Right lobe of liver (tissue), 6 donors: Measurements from ENCODE around the gene BRD2. TPM values are rescaled to one million over a fixed set of nuclear protein-coding genes. Genes with fewer than 3 reads are reported as not detected.
A peak's percentile ranks its signal among the peaks of the same experiment; 100 is the strongest.

Experiments
- ATAC-seq, 4 donors: fragments of 200-7000 bp; cut with Tn5 transposase; one replicate each; pipeline ENCODE4 v1.9.1; 2020; ENCODE audit warnings: mild to moderate bottlenecking in 4 of 4, moderate library complexity in 4 of 4
- DNase-seq, 3 donors: peaks; one replicate each; pipeline ENCODE4 v3.0.0-alpha.2; 2020
- H3K27ac ChIP-seq, 3 donors: fragments of 200-600 bp; one replicate each; pipeline ENCODE4 v1.8.0; 2022
- H3K27me3 ChIP-seq, 2 donors: fragments of 200-600 bp; one replicate each; pipeline ENCODE4 v1.8.0; 2022
- H3K36me3 ChIP-seq, 4 donors: fragments of 200-600 bp; sonication (generic) in 1 of 4; one replicate each; pipeline versions ENCODE4 v1.5.1 to v1.8.0; 2017 to 2022; ENCODE audit warnings: control low read depth in 1 of 4
- H3K4me1 ChIP-seq, 4 donors: fragments of 200-600 bp; sonication (generic) in 1 of 4; one replicate each; pipeline versions ENCODE4 v1.5.1 to v1.8.0; 2017 to 2022; ENCODE audit warnings: control low read depth in 1 of 4
- H3K4me3 ChIP-seq, 3 donors: fragments of 200-600 bp; one replicate each; pipeline ENCODE4 v1.8.0; 2022
- H3K9me3 ChIP-seq, 4 donors: fragments of 200-600 bp; sonication (generic) in 1 of 4; one replicate each; pipeline versions ENCODE4 v1.5.1 to v1.8.0; 2017 to 2022; ENCODE audit warnings: control low read depth in 1 of 4
- CTCF ChIP-seq, 4 donors: fragments of 200-600 bp in 3 of 4; fragments of 450-650 bp in 1 of 4; IDR thresholded peaks; one replicate each; pipeline versions ENCODE4 v1.5.1 to v1.8.0; 2016 to 2022; ENCODE audit warnings: antibody characterized with exemption in 4 of 4, mild to moderate bottlenecking in 2 of 4
- POLR2A ChIP-seq: fragments of 450-650 bp; IDR thresholded peaks from one replicate; pipeline ENCODE4 v1.6.1; 2017; ENCODE audit warnings: antibody characterized with exemption, mild to moderate bottlenecking
- WGBS: methylation state at CpG from one replicate; pipeline ENCODE4 v1.1.6; 2018; ENCODE audit warnings: low coverage, low lambda C conversion rate; ENCODE audit not compliant: insufficient coverage; ENCODE audit errors: missing lambda C conversion rate; 5-methylcytosine and 5-hydroxymethylcytosine counted together
- intact Hi-C, 2 donors: fragments of 100-400 bp; cut with DNase I; formaldehyde crosslinking; loops; one replicate each; pipeline versions ENCODE4 v1.11.2 to v1.14.1; 2022
- total RNA-seq, 6 experiments: library from RNA; depleted of rRNA in 2 of 6; stranded (reverse); fragments of >200 nt in 2 of 6; fragmentation: NEBNext Ultra II Directional in 3 of 6; extraction: Animal tissue kit (Norgen Biotek cat#: 25700) in 3 of 6; gene quantifications; one replicate each; pipeline versions ENCODE4 v1.1.0 to v1.2.4, GENCODE V29; 2016 to 2023
- donor health status: DM: no; HTN: yes; CAD: no.
- donor health status: DM: no; HTN: no; CAD: no.
- donor health status: DM: no; HTN: no; CAD: no.
- donor health status: DM: no; HTN: yes; CAD: no.
- donor health status: DM: no; HTN: yes; CAD: no.

The BRD2 gene
- total RNA-seq, 6 experiments from 2014 or later: 66.3 to 111 (median 73.7) TPM

DNA sequence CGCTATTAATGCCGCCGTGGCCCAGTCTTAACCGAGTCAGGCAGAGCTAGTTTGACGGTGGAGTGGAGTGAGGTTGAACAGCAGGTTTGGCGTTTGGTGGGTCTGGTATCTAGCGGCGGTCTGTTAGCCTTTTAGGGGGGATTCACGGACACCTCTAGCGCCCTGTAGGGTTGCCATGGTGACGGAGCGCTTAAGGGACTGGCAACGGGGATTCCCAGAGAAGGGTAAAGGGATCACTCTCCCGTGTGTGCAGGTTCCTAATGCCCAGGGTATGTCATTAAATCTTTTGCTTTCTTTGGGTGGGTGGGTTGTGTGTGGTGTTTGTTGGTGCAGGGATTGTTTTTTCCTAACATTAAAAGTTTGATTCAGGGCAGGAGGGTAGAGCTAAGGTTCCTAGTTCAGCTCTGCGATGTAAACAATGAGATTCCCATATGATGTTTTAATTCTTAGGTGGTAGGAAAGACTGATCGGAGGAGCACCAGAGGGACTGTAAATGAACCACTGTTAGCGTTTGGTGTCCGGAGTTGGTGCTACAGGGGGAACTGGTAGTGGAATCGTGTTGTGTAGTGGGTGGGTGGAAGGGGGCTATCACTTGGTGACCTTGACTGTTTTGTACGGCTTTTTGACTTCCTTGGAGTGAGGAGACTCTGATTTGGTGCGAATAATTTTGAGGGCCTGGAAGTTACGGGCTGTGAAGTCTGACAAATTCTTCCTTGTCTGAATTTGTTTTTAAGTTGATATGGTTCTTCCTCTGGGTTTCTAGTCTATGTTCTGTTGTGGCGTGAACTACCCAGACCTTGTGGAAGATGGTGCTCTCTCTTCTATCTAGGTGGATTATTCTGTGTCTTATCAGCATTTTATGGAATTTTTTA lies 5.0 kb downstream of the BRD2 start:
- intact Hi-C loops: no loop called here
- Histone ChIP-seq H3K27ac (peak overlapping the region; percentile 73 to 81 (median 80)), H3K27me3 (no peaks in the 10 kb centered on the region), H3K4me3 (peak overlapping the region; percentile 90 to 97 (median 95)), H3K9me3 (no peaks in the 10 kb centered on the region), H3K4me1 (peaks cover 0 to 36% (median 16%) of the 10 kb centered on the region in 4 donors), H3K36me3 (peaks cover 15 to 47% (median 41%) of the 10 kb centered on the region in 4 donors)
- ATAC-seq (no peak), DNase-seq (peak; percentile 55 to 66 (median 60))
- TF ChIP-seq POLR2A: no peak
- TF ChIP-seq CTCF (IDR thresholded peaks at IDR 0.05): no peak
- WGBS: 0% methylated on average over 20 of the region's 23 CpGs

DNA sequence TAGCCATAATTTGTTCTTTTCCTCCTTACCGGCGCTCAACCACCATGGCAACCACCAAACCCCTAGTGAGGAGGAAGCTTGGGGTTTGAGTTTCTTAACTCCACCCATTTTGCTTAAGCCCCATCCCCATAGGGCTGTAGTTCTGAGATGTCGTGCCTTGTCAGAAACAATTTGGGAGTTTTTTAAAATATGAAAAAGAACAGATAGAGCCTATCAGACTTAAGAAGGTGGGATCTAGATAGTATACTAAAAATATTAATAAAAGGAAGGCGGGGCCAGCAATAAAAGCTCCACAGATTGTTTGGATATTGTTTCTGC lies 5.6 kb downstream of the BRD2 start:
- TF ChIP-seq CTCF (IDR thresholded peaks at IDR 0.05) (no peak), POLR2A (no peak)
- H3K27ac ChIP-seq: peak overlapping the region in 1 of 3 donors; percentile 81
- H3K4me3 ChIP-seq: peak overlapping the region; percentile 90 to 97 (median 95)
- no peak for ATAC-seq
- intact Hi-C loops: no loop called here
- peaks cover 0 to 40% (median 19%) of the 10 kb centered on the region in 4 donors for H3K4me1 ChIP-seq
- no peaks in the 10 kb centered on the region for H3K9me3 ChIP-seq
- H3K27me3 ChIP-seq: no peaks in the 10 kb centered on the region
- H3K36me3 ChIP-seq: peaks cover 21 to 53% (median 47%) of the 10 kb centered on the region in 4 donors
- DNase-seq: no peak
- WGBS: 1% methylated on average over 4 of the region's 4 CpGs

GRCh38 chr6:32974541-32975308 lies 6.3 kb downstream of the BRD2 start:
- Histone ChIP-seq H3K36me3 (peaks cover 28 to 60% (median 54%) of the 10 kb centered on the region in 4 donors), H3K27ac (peak overlapping the region in 1 of 3 donors; percentile 81), H3K4me1 (peaks cover 0 to 41% (median 20%) of the 10 kb centered on the region in 4 donors), H3K4me3 (peak overlapping the region; percentile 90 to 97 (median 95)), H3K9me3 (no peaks in the 10 kb centered on the region), H3K27me3 (no peaks in the 10 kb centered on the region)
- 6% methylated on average over 5 of the region's 14 CpGs for WGBS
- DNase-seq (no peak), ATAC-seq (no peak)
- intact Hi-C loops: no loop called here
- TF ChIP-seq CTCF (IDR thresholded peaks at IDR 0.05) (no peak), POLR2A (no peak)

DNA sequence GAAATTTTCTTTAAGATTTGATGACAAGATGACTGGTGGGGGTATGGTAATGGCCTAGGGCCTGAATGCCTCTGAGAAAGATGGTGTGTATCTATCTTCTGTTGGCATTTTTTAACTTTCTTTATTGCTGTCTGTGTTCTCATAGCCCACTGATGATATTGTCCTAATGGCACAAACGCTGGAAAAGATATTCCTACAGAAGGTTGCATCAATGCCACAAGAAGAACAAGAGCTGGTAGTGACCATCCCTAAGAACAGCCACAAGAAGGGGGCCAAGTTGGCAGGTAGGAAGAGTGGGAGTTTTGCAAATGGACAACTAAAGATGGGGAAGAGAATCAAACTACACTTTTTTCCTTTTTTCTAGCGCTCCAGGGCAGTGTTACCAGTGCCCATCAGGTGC lies 7.5 kb downstream of the BRD2 start:
- ATAC-seq (no peak), DNase-seq (no peak)
- H3K27me3 ChIP-seq: no peaks in the 10 kb centered on the region
- peaks cover 37 to 72% (median 65%) of the 10 kb centered on the region in 4 donors for H3K36me3 ChIP-seq
- WGBS: 28% methylated on average over 2 of the region's 2 CpGs
- no peaks in the 10 kb centered on the region for H3K9me3 ChIP-seq
- peak overlapping the region in 2 of 3 donors; percentile 14 to 97 for H3K4me3 ChIP-seq
- H3K27ac ChIP-seq: no peak overlapping the region
- peaks cover 0 to 53% (median 22%) of the 10 kb centered on the region in 4 donors for H3K4me1 ChIP-seq
- TF ChIP-seq POLR2A (no peak), CTCF (IDR thresholded peaks at IDR 0.05) (no peak)
- intact Hi-C loops: no loop called here
